HepG2 (cell line): Measurements from ENCODE around the gene DLX3.
A peak's percentile ranks its signal among the peaks of the same experiment; 100 is the strongest.

Experiments
- ATF5 ChIP-seq: sonication (generic); formaldehyde crosslinking; IDR thresholded peaks from 2 replicates; pipeline ENCODE4 v1.4.0; 2020; ENCODE audit warnings: mild to moderate bottlenecking, low read depth, missing genetic modification reagents
- EHMT2 ChIP-seq: fragments of 200-600 bp; sonication (generic); IDR thresholded peaks from 2 replicates; pipeline ENCODE4 v1.7.0; 2017; ENCODE audit warnings: antibody characterized with exemption, low read depth, low read length, borderline replicate concordance
- PRPF4 ChIP-seq: fragments of 200-400 bp; formaldehyde crosslinking; IDR thresholded peaks from 2 replicates; pipeline ENCODE4 v1.6.1; 2016; ENCODE audit warnings: low read length, low read depth; ENCODE audit not compliant: poor library complexity, severe bottlenecking
- TAF1 ChIP-seq: sonication (generic); formaldehyde crosslinking; IDR thresholded peaks from 2 replicates; pipeline ENCODE4 v1.4.0; 2020; ENCODE audit warnings: missing genetic modification reagents
- TARDBP ChIP-seq: sonication (generic); formaldehyde crosslinking; IDR thresholded peaks from 2 replicates; pipeline ENCODE4 v1.8.0; 2022; ENCODE audit warnings: mild to moderate bottlenecking, missing genetic modification reagents
- YY1 ChIP-seq: IDR thresholded peaks from 2 replicates; pipeline ENCODE4 v1.6.1; 2011; ENCODE audit warnings: low read length, low read depth, moderate library complexity, mild to moderate bottlenecking; ENCODE audit not compliant: insufficient read depth, insufficient replicate concordance
- ZSCAN29 ChIP-seq: sonication (generic); formaldehyde crosslinking; conservative IDR thresholded peaks from 2 replicates; pipeline ENCODE4 v1.4.0; 2020; ENCODE audit warnings: mild to moderate bottlenecking, missing genetic modification reagents

- TF ChIP-seq YY1 (peak; percentile 59), PRPF4 (no peak), EHMT2 (no peak), TARDBP (CRISPR knock-in tag) (peak; percentile 56; the same call in 1 of the 2 replicates), ZSCAN29 (CRISPR knock-in tag) (no peak), TAF1 (CRISPR knock-in tag) (no peak; the same call in 1 of the 2 replicates), ATF5 (CRISPR knock-in tag) (no peak)
These were observed 1.7 kb upstream of the DLX3 start for GRCh38 chr17:49996495-49997300.
